H1 (cell line): Measurements from ENCODE around the gene KARS1. TPM values are rescaled to one million over a fixed set of nuclear protein-coding genes. Genes with fewer than 3 reads are reported as not detected.

Experiments
- BACH1 ChIP-seq: IDR thresholded peaks from 2 replicates; pipeline ENCODE4 v1.6.1; 2012; ENCODE audit warnings: low read length, improper control_type of control experiment
- E2F6 ChIP-seq: IDR thresholded peaks from 2 replicates; pipeline ENCODE4 v1.6.1; 2012; ENCODE audit warnings: inconsistent platforms
- SUZ12 ChIP-seq: fragments of 200-600 bp; sonication (generic); IDR thresholded peaks from 2 replicates; pipeline ENCODE4 v1.6.1; 2012; ENCODE audit warnings: mild to moderate bottlenecking, inconsistent platforms, low read length, moderate library complexity, mixed read lengths
- polyA plus RNA-seq, 7 experiments: library from polyadenylated mRNA; depleted of rRNA in 3 of 7; stranded (reverse) in 5 of 7; unstranded in 2 of 7; fragments of >200 nt in 5 of 7; fragments of 200-250 nt in 2 of 7; gene quantifications; 1 replicate in 5 of 7; 2 replicates in 1 of 7; 4 replicates in 1 of 7; pipeline versions ENCODE4 v1.2.1 to v1.2.3, GENCODE V29; 2011 to 2013; ENCODE audit warnings: missing spikeins in 2 of 7, mixed read lengths in 2 of 7
- total RNA-seq: library from RNA; stranded (reverse); fragmentation: NEBNext Ultra II Directional; extraction: Animal tissue kit (Norgen Biotek cat#: 25700); gene quantifications from 2 replicates; pipeline ENCODE4 v1.2.1, GENCODE V29; 2021

KARS1 gene
- total and polyA plus RNA-seq, 2 of the 8 experiments (the other 6 are each of a cell fraction or from before 2014, with no cell fraction given) = 97.5 to 221 TPM

- TF ChIP-seq E2F6 (no peak), SUZ12 (no peak), BACH1 (no peak)
Observed at GRCh38 chr16:75617121-75617520, 30.3 kb downstream of the KARS1 start (continued).
